NT2/D1 (cell line): Measurements from ENCODE around the gene SAA4.
"Not testable (repeated sequence)": the region's sequence is repeated elsewhere in the genome, so short reads cannot be mapped to it uniquely, and the experiment has no call there.

Source experiments
- DNase-seq: peaks from one replicate; pipeline ENCODE4 v3.0.0-alpha.2; 2011; ENCODE audit warnings: low read depth, low spot score
- H3K27me3 ChIP-seq: 2 replicates; pipeline ENCODE4 v1.6.0; 2011; ENCODE audit warnings: mild to moderate bottlenecking; ENCODE audit not compliant: insufficient read length, insufficient read depth
- H3K36me3 ChIP-seq: 2 replicates; pipeline ENCODE4 v1.6.1; 2011; ENCODE audit warnings: mild to moderate bottlenecking, low read length, mixed read lengths; ENCODE audit not compliant: insufficient read depth, insufficient read length
- H3K4me1 ChIP-seq: 2 replicates; pipeline ENCODE4 v1.5.1; 2011; ENCODE audit not compliant: insufficient read depth, insufficient read length
- H3K4me3 ChIP-seq: 2 replicates; pipeline ENCODE4 v1.5.1; 2011; ENCODE audit warnings: low read depth; ENCODE audit not compliant: insufficient read length
- H3K9ac ChIP-seq: 2 replicates; pipeline ENCODE4 v1.6.0; 2011; ENCODE audit warnings: low read depth; ENCODE audit not compliant: insufficient read length
- H3K9me3 ChIP-seq: 2 replicates; pipeline ENCODE4 v1.5.1; 2011; ENCODE audit warnings: mild to moderate bottlenecking, low read length; ENCODE audit not compliant: insufficient read depth
- SUZ12 ChIP-seq: IDR thresholded peaks from 2 replicates; pipeline ENCODE4 v1.6.1; 2011; ENCODE audit not compliant: insufficient read length, insufficient read depth; ENCODE audit errors: extremely low read depth
- YY1 ChIP-seq: IDR thresholded peaks from 2 replicates; pipeline ENCODE4 v1.6.1; 2011; ENCODE audit not compliant: insufficient read length, insufficient read depth
- ZNF274 ChIP-seq: IDR thresholded peaks from 2 replicates; pipeline ENCODE4 v1.6.1; 2011; ENCODE audit warnings: mild to moderate bottlenecking, low read depth, low read length

SAA4 gene, protein sequence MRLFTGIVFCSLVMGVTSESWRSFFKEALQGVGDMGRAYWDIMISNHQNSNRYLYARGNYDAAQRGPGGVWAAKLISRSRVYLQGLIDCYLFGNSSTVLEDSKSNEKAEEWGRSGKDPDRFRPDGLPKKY

DNA sequence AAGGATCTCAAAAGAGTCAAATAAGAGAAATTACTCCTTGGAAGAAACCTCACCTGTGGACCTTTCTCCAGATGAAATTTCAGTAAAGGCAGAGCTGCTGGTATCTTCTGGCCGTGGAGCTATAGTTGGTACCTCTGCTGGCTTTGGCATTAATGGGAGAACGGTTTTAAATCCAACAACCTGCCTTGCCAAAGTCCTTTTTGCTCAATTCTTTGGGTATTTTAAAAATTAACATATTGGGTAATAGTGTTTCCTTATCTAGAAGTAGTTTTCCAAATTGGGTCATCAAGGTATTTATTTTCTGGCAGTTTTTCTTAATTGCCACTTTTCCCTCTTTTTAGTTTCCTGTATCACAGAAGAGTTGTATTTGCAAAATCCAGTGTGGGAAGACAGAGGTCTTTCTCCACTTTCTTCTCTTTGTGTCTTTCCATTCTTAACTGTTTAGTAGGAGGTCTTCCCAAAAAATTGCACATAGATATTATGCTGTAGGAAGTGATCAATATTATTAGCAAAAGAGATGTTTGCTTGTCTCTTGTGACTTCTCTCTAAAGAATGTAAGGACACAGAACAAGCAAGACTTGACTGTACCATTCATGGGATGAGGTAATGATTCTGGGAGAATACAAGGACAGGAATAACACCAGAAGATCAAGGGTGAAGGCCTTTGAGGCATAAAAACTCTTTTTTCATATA lies at the start of gene SAA4:
TSS of gene SAA4 (minus strand) at position 139 of the 693 bp plus-strand sequence. CDS start 876 bp downstream, outside the sequence.
- TF ChIP-seq ZNF274 (no peak), SUZ12 (no peak), YY1 (no peak)
- no peaks in the 10 kb centered on the region for H3K4me1 ChIP-seq
- no peaks in the 10 kb centered on the region for H3K9me3 ChIP-seq
- no peak for DNase-seq
- no peak within 1 kb of the TSS for H3K4me3 ChIP-seq
- H3K27me3 ChIP-seq = no peaks in the 10 kb centered on the region
- no peak within 1 kb of the TSS for H3K9ac ChIP-seq
- H3K36me3 ChIP-seq = no peaks in the 10 kb centered on the region

DNA sequence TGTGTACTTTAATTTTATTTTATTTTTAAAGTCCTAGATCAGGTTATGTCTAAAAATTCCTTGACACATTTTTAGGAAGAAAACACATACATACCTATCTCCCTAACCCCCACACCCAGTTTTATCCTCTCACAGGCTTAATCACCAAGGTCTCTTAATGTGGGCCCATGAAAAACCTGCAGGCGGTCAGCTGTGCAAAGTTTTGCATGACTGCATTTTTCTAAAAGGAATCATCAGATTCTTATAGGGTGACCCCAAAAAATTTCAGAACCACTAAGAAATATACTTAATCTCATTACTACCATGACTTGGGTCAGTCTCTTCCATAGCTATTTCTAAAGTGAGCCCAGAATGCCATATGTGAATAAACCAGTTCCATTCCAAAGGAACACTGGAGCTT lies 49.2 kb upstream of the SAA4 start:
- TF ChIP-seq YY1 = no peak
- no peak for TF ChIP-seq SUZ12
- TF ChIP-seq ZNF274 = no peak
- H3K27me3 ChIP-seq = no peaks in the 10 kb centered on the region
- no peak for DNase-seq
- no peaks in the 10 kb centered on the region for H3K4me1 ChIP-seq
- H3K36me3 ChIP-seq = peaks cover 79% of the 10 kb centered on the region
- H3K9ac ChIP-seq = no peak overlapping the region
- no peaks in the 10 kb centered on the region for H3K9me3 ChIP-seq
- H3K4me3 ChIP-seq = no peak overlapping the region

DNA sequence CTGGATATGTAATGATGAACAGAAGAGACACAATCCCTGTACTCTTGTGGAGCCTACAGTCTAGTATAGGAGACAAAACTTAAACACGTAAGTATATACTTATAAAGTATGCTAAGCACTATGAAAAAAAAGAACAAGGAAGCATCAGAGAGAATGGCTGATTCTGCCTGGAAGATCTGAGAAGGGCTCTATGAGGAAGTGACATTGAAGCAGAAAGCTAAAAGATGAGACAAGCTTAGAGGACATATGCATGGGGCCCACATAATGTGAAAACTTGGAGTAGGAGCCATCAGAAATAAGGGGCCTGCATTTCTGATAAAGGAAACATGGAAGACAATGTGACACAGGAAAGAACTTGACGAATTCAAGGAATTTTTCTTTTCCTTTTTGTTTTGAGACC lies 46.0 kb upstream of the SAA4 start:
- no peak for DNase-seq
- no peaks in the 10 kb centered on the region for H3K9me3 ChIP-seq
- peaks cover 69% of the 10 kb centered on the region for H3K36me3 ChIP-seq
- no peaks in the 10 kb centered on the region for H3K4me1 ChIP-seq
- TF ChIP-seq YY1 (no peak), SUZ12 (no peak), ZNF274 (no peak)
- H3K27me3 ChIP-seq = no peaks in the 10 kb centered on the region
- H3K4me3 ChIP-seq = no peak overlapping the region
- no peak overlapping the region for H3K9ac ChIP-seq

DNA sequence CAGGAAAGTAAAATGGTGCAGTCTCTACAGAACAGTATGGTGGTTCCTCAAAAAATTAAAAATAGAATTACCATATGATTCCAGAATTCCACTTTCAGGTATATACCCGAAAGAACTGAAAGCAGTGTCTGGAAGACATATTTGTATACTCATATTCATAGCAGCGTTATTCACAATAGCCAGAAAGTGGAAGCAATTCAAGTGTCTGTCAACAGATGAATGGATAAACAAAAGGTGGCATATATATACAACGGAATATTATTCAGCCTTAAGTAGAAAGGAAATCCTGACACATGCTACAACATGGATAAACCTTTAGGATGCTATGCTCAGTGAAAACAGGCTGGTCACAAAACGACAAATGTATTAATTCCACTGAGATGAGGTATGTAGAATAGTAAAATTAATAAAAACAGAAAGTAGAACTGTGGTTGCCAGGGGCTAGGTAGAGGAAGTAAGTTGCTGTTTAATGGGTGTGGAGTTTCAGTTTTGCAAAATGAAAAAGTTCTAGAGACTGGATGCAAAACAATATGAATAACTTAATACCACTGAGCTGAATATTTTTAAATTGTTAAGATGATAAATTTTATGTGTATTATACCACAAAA lies 43.9 kb upstream of the SAA4 start:
- Histone ChIP-seq H3K9ac (no peak overlapping the region), H3K27me3 (no peaks in the 10 kb centered on the region), H3K4me3 (no peak overlapping the region), H3K36me3 (peaks cover 51% of the 10 kb centered on the region), H3K4me1 (no peaks in the 10 kb centered on the region), H3K9me3 (no peaks in the 10 kb centered on the region; the same call in 1 of the 2 replicates)
- DNase-seq = no peak
- TF ChIP-seq YY1 (no peak), SUZ12 (no peak), ZNF274 (no peak)

DNA sequence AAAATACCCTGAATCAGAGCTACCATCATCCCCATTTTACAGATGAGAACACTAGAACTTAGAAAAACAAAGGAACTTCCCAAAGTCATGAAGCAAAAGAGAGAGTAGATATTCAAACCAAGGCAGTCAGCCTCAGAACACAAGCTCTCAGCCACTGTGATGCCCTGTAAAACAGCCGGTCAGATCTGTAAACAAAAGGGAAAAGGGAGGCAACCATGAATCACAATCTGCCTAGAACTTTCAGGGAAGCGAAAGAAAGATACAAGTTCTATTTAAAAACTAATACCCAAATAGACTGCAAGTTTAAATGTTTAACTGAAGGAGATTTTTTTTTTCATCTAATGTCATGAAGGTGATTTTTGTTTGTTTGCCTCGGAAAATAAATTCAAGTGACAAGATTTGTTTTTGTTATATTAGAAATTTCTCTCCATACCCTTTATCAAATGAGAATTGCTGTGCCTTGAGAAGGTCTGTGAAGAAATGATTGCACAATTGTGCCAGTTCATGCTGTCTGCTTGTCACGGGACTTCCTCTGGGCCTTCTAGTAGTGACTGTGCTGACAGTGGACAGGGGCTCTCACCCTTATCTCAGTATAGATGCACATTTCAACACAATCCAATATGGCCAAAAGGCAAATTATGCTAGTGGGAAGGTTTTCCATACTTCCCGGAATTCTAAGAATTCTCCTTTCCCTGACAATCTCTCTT lies 41.1 kb upstream of the SAA4 start:
- Histone ChIP-seq H3K9ac (no peak overlapping the region), H3K36me3 (peaks cover 26% of the 10 kb centered on the region), H3K4me1 (no peaks in the 10 kb centered on the region), H3K9me3 (no peaks in the 10 kb centered on the region; the same call in 1 of the 2 replicates), H3K27me3 (no peaks in the 10 kb centered on the region), H3K4me3 (no peak overlapping the region)
- no peak for TF ChIP-seq YY1
- no peak for TF ChIP-seq SUZ12
- no peak for TF ChIP-seq ZNF274
- no peak for DNase-seq

DNA sequence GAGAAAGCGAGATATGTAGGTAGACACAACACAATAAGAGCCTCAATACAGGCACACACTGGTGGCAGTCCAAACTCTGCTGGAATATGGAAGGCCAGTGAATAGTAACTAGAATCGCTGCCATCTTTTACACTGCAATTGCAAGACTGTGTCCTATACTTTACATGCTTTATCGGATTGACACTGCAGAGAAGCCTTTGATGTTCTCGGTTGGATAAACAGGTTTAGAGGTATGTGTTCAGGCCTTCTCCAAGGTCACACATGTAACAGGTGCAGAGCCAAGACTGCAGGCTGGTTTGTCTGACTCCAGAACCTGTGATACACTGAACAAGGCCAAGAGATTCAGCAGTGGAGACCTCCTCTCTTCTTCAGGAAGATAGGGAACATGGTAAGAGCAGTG lies 34.6 kb upstream of the SAA4 start:
- Histone ChIP-seq H3K36me3 (no peaks in the 10 kb centered on the region), H3K4me3 (no peak overlapping the region), H3K27me3 (no peaks in the 10 kb centered on the region), H3K4me1 (no peaks in the 10 kb centered on the region), H3K9me3 (no peaks in the 10 kb centered on the region), H3K9ac (no peak overlapping the region)
- no peak for DNase-seq
- no peak for TF ChIP-seq YY1
- TF ChIP-seq ZNF274 = no peak
- no peak for TF ChIP-seq SUZ12

DNA sequence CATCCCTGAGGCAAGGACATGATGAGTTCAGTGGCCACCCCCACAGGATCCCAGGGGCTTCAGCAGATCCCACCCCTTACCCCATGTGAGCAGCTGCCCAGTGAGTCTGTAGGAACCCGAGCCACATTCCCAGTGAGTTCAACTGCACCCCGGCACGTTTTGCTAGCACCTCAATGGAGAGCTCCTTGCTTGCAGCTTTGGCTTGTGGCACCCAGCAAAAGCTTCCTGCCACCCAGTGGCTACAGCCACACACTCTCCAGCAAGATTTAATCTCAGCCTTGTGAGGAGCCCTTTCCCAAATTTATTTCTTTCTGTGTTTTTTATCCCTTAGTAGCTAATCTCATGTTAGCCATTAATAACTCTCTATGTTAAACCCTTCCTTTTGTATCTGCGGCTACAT lies 33.5 kb upstream of the SAA4 start:
- no peak for DNase-seq
- TF ChIP-seq YY1 (no peak), SUZ12 (no peak), ZNF274 (no peak)

DNA sequence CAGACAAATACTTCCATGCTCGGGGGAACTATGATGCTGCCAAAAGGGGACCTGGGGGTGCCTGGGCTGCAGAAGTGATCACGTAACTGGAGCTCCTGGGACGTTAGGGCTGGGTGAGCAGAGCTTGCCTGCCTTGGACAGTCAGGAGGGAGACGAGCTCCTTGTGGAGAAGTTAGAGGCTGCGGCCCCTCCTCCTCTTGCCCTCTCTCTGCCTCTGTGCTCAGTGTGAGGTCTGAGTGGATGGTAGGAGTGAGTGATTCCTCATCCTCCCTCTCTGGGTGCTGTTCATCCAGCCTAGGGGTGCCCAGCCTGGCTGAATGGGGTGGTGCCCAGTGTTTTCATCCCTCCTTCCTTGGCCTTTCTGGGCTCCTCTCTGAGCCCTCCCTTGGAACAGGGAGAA lies 32.6 kb upstream of the SAA4 start:
- not testable (repeated sequence) for H3K9me3 ChIP-seq, H3K27me3 ChIP-seq, H3K4me1 ChIP-seq, H3K36me3 ChIP-seq, H3K4me3 ChIP-seq, DNase-seq
- peak overlapping the region; percentile 32 for H3K9ac ChIP-seq

More for the DNA sequence above, 33.5 kb upstream of the SAA4 start:
- Histone ChIP-seq H3K4me1 (no peaks in the 10 kb centered on the region), H3K9me3 (no peaks in the 10 kb centered on the region), H3K27me3 (no peaks in the 10 kb centered on the region), H3K9ac (no peak overlapping the region), H3K36me3 (no peaks in the 10 kb centered on the region), H3K4me3 (no peak overlapping the region)

DNA sequence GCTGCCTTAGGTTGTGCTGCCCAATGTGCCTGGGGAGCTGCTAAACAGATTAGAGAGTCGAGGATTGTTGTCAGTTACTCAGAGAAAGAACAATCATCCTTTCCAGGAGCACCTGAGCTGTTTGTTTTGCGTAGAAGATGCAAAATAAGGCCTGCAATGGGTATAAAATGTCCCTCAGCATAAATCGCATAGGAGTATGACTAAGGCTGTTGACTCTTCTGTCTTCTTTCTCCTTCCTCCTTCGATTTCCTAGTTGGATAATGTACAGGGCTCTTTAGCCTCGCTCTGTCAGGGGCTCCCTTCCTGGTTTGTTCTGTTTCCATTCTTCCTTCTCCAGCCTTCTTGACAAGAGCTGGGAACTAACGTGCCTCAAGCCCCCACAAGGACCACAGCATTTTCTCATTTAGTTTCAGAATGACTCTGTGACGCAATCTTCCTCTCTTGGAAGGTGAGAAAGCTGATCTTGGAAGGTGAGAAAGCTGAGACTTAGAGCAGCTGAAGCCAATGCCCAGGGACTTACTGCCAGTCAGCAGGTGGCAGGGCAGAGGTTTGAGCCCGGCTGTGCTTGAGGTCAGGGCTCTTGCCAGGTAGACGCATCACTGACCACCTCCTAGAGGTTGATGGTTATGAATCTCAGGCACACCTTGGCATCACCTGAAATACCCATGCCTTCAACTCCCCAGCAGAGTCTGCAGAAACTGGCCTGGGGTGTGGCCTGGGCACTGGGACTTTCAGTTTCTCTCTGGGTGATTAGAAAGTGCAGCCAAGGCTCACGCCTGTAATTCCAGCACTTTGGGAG lies 30.9 kb upstream of the SAA4 start:
- not testable (repeated sequence) for H3K9me3 ChIP-seq, H3K36me3 ChIP-seq, H3K9ac ChIP-seq, H3K4me1 ChIP-seq, H3K27me3 ChIP-seq, H3K4me3 ChIP-seq, DNase-seq
